HepG2 (cell line): ENCODE data around the gene RPL26. TPM values are rescaled to one million over a fixed set of nuclear protein-coding genes. Genes with fewer than 3 reads are reported as not detected.

Experiments used
- GATAD2A ChIP-seq: IDR thresholded peaks from 2 replicates; pipeline ENCODE4 v1.6.1; 2016
- GTF2F1 ChIP-seq: fragments of 150-350 bp; IDR thresholded peaks from 2 replicates; pipeline ENCODE4 v1.6.1; 2014; ENCODE audit warnings: low read length
- HES4 ChIP-seq: sonication (generic); formaldehyde crosslinking; IDR thresholded peaks from 2 replicates; pipeline ENCODE4 v1.9.0; 2021; ENCODE audit warnings: mild to moderate bottlenecking, missing genetic modification reagents, borderline replicate concordance
- MAF1 ChIP-seq: sonication (generic); formaldehyde crosslinking; IDR thresholded peaks from 2 replicates; pipeline ENCODE4 v1.5.0; 2020; ENCODE audit warnings: missing genetic modification reagents, borderline replicate concordance
- MAFF ChIP-seq: IDR thresholded peaks from 2 replicates; pipeline ENCODE4 v1.6.1; 2011; ENCODE audit warnings: low read depth, low read length, improper control_type of control experiment
- NFKBIZ ChIP-seq: IDR thresholded peaks from 2 replicates; pipeline ENCODE4 v1.6.1; 2018; ENCODE audit warnings: missing genetic modification reagents, missing compliant biosample characterization
- NFYB ChIP-seq: sonication (generic); formaldehyde crosslinking; IDR thresholded peaks from 2 replicates; pipeline ENCODE4 v1.4.0; 2020; ENCODE audit warnings: missing genetic modification reagents
- NKX3-1 ChIP-seq: sonication (generic); formaldehyde crosslinking; IDR thresholded peaks from 2 replicates; pipeline ENCODE4 v1.5.0; 2020; ENCODE audit warnings: missing genetic modification reagents
- PAX8 ChIP-seq: sonication (generic); formaldehyde crosslinking; IDR thresholded peaks from 2 replicates; pipeline ENCODE4 v1.8.0; 2022; ENCODE audit warnings: mild to moderate bottlenecking, missing genetic modification reagents, borderline replicate concordance
- RORA ChIP-seq: sonication (generic); formaldehyde crosslinking; IDR thresholded peaks from 2 replicates; pipeline ENCODE4 v1.5.0; 2020; ENCODE audit warnings: mild to moderate bottlenecking, missing genetic modification reagents, moderate library complexity
- SAP130 ChIP-seq: IDR thresholded peaks from 2 replicates; pipeline ENCODE4 v1.6.1; 2016; ENCODE audit warnings: low read depth
- SATB2 ChIP-seq: sonication (generic); formaldehyde crosslinking; IDR thresholded peaks from 2 replicates; pipeline ENCODE4 v1.5.0; 2020; ENCODE audit warnings: missing genetic modification reagents
- SMARCC2 ChIP-seq: fragments of 450-650 bp; IDR thresholded peaks from 2 replicates; pipeline ENCODE4 v1.6.1; 2017; ENCODE audit warnings: antibody characterized with exemption, mild to moderate bottlenecking
- SP4 ChIP-seq: sonication (generic); formaldehyde crosslinking; IDR thresholded peaks from 2 replicates; pipeline ENCODE4 v1.8.1; 2023; ENCODE audit warnings: mild to moderate bottlenecking, missing genetic modification reagents
- ZKSCAN1 ChIP-seq: fragments of 150-350 bp; IDR thresholded peaks from 2 replicates; pipeline ENCODE4 v1.6.1; 2014; ENCODE audit warnings: low read length
- ZNF382 ChIP-seq: sonication (generic); formaldehyde crosslinking; IDR thresholded peaks from 2 replicates; pipeline ENCODE4 v1.5.0; 2020; ENCODE audit warnings: missing genetic modification reagents, mild to moderate bottlenecking, borderline replicate concordance
- ZNF572 ChIP-seq: sonication (generic); formaldehyde crosslinking; IDR thresholded peaks from 2 replicates; pipeline ENCODE4 v1.5.1; 2020; ENCODE audit warnings: mild to moderate bottlenecking, missing genetic modification reagents
- ZNF678 ChIP-seq: sonication (generic); formaldehyde crosslinking; IDR thresholded peaks from 2 replicates; pipeline ENCODE4 v1.4.0; 2020; ENCODE audit warnings: mild to moderate bottlenecking, missing genetic modification reagents
- ZNF747 ChIP-seq: sonication (generic); formaldehyde crosslinking; IDR thresholded peaks from 2 replicates; pipeline ENCODE4 v1.8.1; 2023; ENCODE audit warnings: missing genetic modification reagents, mild to moderate bottlenecking, borderline replicate concordance
- polyA plus RNA-seq, 8 experiments: library from polyadenylated mRNA; depleted of rRNA in 3 of 8; stranded (reverse) in 7 of 8; unstranded in 1 of 8; fragments of >200 nt; fragmentation: Illumina TruSeq in 4 of 8; extraction: Trizol in 4 of 8; gene quantifications; 2 replicates each; pipeline versions ENCODE4 v1.2.1 to v1.2.3, GENCODE V29; 2011 to 2016; ENCODE audit warnings: low read depth in 4 of 8, missing spikeins in 1 of 8, mixed read lengths in 1 of 8; ENCODE audit not compliant: insufficient read depth in 1 of 8
- total RNA-seq, 5 experiments: library from RNA; depleted of rRNA; stranded (reverse); fragments of >200 nt; fragmentation: Illumina TruSeq; extraction: Trizol; gene quantifications; 2 replicates each; pipeline ENCODE4 v1.2.3, GENCODE V29; 2016; ENCODE audit warnings: low read depth in 1 of 5
- TF ChIP-seq, protein P1 (sequence below): sonication (generic); formaldehyde crosslinking; IDR thresholded peaks from 2 replicates; pipeline ENCODE4 v1.5.1; 2020; ENCODE audit warnings: missing genetic modification reagents, mild to moderate bottlenecking, borderline replicate concordance
- TF ChIP-seq, protein P2 (sequence below): conservative IDR thresholded peaks from 2 replicates; pipeline ENCODE4 v1.6.1; 2018; ENCODE audit warnings: missing genetic modification reagents
- TF ChIP-seq, protein P3 (sequence below): sonication (generic); formaldehyde crosslinking; IDR thresholded peaks from 2 replicates; pipeline ENCODE4 v1.5.1; 2020; ENCODE audit warnings: missing genetic modification reagents, mild to moderate bottlenecking, borderline replicate concordance
- TF ChIP-seq, protein P4 (sequence below): sonication (generic); formaldehyde crosslinking; IDR thresholded peaks from 2 replicates; pipeline ENCODE4 v1.5.0; 2020; ENCODE audit warnings: mild to moderate bottlenecking, missing genetic modification reagents, borderline replicate concordance
- TF ChIP-seq, protein P5 (sequence below): sonication (generic); formaldehyde crosslinking; IDR thresholded peaks from 2 replicates; pipeline ENCODE4 v1.4.0; 2020; ENCODE audit warnings: missing genetic modification reagents

RPL26 gene
- total and polyA plus RNA-seq, 2 of the 13 experiments (the other 11 are each of a cell fraction or from before 2014, with no cell fraction given), result 2,817 to 3,529 TPM

GRCh38 chr17:8417806-8418205 lies 34.8 kb upstream of the RPL26 start (continued):
- TF ChIP-seq SATB2 (CRISPR knock-in tag), result no peak
- no peak for TF ChIP-seq SMARCC2
- TF ChIP-seq, protein P1, sequence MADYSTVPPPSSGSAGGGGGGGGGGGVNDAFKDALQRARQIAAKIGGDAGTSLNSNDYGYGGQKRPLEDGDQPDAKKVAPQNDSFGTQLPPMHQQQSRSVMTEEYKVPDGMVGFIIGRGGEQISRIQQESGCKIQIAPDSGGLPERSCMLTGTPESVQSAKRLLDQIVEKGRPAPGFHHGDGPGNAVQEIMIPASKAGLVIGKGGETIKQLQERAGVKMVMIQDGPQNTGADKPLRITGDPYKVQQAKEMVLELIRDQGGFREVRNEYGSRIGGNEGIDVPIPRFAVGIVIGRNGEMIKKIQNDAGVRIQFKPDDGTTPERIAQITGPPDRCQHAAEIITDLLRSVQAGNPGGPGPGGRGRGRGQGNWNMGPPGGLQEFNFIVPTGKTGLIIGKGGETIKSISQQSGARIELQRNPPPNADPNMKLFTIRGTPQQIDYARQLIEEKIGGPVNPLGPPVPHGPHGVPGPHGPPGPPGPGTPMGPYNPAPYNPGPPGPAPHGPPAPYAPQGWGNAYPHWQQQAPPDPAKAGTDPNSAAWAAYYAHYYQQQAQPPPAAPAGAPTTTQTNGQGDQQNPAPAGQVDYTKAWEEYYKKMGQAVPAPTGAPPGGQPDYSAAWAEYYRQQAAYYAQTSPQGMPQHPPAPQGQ (CRISPR knock-in tag), result no peak
- TF ChIP-seq NKX3-1, result no peak
- TF ChIP-seq PAX8 (CRISPR knock-in tag), result no peak
- peak; percentile 94 for TF ChIP-seq GATAD2A (CRISPR knock-in tag)
- TF ChIP-seq, protein P2, sequence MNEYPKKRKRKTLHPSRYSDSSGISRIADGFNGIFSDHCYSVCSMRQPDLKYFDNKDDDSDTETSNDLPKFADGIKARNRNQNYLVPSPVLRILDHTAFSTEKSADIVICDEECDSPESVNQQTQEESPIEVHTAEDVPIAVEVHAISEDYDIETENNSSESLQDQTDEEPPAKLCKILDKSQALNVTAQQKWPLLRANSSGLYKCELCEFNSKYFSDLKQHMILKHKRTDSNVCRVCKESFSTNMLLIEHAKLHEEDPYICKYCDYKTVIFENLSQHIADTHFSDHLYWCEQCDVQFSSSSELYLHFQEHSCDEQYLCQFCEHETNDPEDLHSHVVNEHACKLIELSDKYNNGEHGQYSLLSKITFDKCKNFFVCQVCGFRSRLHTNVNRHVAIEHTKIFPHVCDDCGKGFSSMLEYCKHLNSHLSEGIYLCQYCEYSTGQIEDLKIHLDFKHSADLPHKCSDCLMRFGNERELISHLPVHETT (CRISPR knock-in tag), result no peak
- TF ChIP-seq MAF1 (CRISPR knock-in tag), result no peak
- no peak for TF ChIP-seq MAFF
- no peak for TF ChIP-seq ZNF678 (CRISPR knock-in tag)
- TF ChIP-seq, protein P3, sequence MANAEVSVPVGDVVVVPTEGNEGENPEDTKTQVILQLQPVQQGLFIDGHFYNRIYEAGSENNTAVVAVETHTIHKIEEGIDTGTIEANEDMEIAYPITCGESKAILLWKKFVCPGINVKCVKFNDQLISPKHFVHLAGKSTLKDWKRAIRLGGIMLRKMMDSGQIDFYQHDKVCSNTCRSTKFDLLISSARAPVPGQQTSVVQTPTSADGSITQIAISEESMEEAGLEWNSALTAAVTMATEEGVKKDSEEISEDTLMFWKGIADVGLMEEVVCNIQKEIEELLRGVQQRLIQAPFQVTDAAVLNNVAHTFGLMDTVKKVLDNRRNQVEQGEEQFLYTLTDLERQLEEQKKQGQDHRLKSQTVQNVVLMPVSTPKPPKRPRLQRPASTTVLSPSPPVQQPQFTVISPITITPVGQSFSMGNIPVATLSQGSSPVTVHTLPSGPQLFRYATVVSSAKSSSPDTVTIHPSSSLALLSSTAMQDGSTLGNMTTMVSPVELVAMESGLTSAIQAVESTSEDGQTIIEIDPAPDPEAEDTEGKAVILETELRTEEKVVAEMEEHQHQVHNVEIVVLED, result no peak
- no peak for TF ChIP-seq RORA
- TF ChIP-seq ZNF572 (CRISPR knock-in tag), result no peak
- no peak for TF ChIP-seq NFKBIZ
- TF ChIP-seq, protein P4, sequence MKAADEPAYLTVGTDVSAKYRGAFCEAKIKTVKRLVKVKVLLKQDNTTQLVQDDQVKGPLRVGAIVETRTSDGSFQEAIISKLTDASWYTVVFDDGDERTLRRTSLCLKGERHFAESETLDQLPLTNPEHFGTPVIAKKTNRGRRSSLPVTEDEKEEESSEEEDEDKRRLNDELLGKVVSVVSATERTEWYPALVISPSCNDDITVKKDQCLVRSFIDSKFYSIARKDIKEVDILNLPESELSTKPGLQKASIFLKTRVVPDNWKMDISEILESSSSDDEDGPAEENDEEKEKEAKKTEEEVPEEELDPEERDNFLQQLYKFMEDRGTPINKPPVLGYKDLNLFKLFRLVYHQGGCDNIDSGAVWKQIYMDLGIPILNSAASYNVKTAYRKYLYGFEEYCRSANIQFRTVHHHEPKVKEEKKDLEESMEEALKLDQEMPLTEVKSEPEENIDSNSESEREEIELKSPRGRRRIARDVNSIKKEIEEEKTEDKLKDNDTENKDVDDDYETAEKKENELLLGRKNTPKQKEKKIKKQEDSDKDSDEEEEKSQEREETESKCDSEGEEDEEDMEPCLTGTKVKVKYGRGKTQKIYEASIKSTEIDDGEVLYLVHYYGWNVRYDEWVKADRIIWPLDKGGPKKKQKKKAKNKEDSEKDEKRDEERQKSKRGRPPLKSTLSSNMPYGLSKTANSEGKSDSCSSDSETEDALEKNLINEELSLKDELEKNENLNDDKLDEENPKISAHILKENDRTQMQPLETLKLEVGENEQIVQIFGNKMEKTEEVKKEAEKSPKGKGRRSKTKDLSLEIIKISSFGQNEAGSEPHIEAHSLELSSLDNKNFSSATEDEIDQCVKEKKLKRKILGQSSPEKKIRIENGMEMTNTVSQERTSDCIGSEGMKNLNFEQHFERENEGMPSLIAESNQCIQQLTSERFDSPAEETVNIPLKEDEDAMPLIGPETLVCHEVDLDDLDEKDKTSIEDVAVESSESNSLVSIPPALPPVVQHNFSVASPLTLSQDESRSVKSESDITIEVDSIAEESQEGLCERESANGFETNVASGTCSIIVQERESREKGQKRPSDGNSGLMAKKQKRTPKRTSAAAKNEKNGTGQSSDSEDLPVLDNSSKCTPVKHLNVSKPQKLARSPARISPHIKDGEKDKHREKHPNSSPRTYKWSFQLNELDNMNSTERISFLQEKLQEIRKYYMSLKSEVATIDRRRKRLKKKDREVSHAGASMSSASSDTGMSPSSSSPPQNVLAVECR (CRISPR knock-in tag), result peak; percentile 20; the same call in 1 of the 2 replicates
- no peak for TF ChIP-seq HES4 (CRISPR knock-in tag)
- no peak for TF ChIP-seq NFYB
- TF ChIP-seq GTF2F1, result no peak
- TF ChIP-seq ZNF747, result no peak
- TF ChIP-seq ZNF382, result no peak
- TF ChIP-seq, protein P5, sequence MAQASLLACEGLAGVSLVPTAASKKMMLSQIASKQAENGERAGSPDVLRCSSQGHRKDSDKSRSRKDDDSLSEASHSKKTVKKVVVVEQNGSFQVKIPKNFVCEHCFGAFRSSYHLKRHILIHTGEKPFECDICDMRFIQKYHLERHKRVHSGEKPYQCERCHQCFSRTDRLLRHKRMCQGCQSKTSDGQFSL (CRISPR knock-in tag), result no peak
- peak; percentile 56; the same call in 1 of the 2 replicates for TF ChIP-seq SAP130 (CRISPR knock-in tag)
- TF ChIP-seq ZKSCAN1, result no peak
- no peak for TF ChIP-seq SP4 (CRISPR knock-in tag)
